ENCODE measurements around the gene ELOVL7.
"Not testable (repeated sequence)": the region's sequence is repeated elsewhere in the genome, so short reads cannot be mapped to it uniquely, and the experiment has no call there.

The ELOVL7 gene

DNA sequence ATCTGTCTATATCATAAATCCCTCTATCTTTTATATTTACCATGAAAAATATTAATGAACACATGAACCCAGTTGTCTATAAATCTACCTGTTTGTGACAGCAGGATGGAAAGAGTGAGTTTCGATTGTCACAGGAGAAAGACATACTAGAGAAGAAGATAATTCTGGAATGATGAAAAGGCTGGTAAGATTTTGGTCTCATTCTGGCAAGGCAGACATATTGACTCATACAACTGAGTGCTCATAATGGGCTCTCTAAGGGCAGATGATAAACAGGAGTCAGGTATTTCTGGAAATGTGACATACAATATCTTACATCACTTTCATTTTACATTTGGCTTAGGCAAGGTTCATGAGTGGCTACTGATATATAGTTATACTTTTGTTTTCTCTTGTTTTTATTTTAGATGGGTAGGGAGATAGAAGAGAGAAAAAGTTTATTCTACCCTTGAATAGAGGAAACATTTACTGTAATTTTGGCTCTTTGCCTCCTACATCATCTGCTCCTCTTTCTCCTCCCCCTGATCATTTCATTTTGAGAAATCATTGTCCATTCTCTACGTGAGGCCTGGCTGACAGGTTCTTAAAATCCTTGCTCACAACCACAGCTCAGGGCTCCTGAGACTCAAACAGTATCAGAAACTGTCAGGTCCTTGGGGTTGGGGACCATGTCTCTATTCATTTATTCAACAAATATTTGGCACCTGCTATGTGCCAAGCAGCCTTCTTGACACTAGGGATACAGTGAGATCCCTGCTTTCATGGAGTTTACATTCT lies 14.4 kb downstream of the ELOVL7 start:
- DNase-seq: no peak

DNA sequence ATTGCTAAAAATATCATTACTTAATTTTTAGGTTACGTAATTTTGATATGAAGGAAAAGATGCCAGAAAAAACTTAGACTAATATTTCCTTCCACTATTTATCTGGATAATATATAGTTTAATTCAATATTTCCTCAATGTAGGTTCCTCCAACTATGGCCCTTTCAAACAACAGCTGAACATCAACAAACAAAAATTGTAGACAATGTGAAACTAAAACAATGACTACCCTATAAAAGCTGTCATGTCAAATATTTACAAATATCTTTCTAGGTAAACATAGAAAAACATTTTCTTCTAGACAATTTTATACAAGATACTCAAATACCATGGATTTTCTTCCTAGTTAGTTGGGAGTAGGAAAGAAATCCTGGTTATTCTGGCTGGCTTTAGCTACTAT lies 16.9 kb downstream of the ELOVL7 start:
- no peak for DNase-seq

DNA sequence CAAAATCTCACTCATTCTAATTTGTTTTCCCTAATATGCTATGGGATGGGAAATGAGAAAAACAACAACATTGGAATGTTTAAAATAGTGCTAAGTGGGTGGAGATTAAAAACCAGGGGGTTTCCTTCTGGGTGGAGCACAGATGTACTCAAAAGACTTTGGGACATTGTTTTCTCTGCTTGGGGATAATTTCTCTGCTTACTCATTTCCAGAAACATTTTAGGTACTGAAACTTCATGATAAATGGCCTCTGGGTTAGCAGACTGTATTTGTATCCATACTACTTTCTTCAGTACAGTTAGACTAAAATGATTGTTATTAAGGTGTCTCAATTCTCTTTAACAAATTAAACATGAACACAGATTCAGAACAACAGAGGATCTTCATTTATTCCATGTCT lies 17.4 kb downstream of the ELOVL7 start:
- DNase-seq: no peak

DNA sequence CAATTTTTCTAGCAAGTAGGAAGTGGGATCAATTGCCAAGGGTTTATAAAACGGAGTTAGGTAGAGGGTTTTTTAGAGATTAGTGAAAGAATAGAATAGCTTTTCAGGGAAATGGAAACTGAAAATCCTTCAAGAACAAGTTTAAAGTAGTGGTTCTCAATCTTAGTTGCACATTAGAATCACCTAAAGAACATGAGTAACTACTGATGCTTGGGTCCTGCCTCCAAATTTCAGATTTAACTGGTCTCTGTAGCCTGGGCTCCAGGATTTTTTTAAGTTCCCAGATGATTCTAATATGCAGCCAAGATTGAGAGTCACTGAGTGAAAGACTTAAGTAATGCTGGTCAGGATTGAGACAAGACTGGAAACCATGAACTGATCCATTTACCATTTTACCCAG lies 20.5 kb downstream of the ELOVL7 start:
- no peak for DNase-seq

DNA sequence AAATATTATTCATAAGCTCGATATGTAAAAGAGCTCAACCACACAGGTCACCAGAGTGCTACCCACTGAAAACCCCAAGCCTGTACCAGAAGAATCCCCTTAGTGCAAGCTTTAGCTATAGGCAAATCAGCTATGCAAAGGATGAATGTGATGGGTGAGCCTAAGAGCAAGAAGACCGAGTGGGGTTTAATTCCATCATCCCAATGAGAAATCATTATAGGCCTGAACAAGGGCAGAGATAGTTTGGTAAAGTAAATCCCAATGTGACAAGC lies 21.8 kb downstream of the ELOVL7 start:
- DNase-seq: no peak

DNA sequence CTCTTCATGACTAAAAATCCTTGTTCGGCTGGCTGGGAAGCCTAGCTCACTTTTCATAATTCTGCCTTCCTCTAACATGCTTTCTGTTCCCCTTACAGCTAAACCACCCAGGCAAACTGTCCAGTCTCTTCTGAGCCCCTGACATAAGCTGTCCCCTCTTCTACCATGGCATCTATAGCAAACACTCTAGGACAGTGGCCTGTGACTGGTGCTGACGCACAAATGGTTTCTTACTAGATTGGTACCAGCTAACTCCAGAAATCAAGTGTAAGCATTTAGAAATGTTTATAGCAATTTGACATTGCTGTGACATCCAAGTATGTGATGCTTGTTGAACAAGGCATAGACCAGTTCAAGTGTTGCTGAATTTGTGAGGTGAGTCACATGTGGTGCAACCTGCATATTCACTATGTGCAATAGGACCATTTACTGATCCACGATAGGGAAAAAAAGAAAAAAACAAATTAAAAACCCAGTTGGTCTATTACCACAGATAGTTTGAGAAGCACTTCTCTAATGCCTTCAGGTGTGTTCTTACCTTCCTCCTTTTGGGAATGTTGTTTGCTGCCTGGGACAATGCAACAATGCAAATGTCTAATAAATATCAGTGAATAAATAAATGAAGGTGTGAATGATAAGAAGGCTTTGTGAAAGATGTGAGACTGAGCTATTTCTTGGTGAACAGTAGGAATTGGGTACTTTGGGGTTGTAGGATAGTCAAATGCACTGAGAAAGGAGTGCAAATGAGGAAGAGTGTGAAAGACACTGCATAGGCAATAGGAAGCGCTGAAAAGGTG lies 22.4 kb downstream of the ELOVL7 start:
- DNase-seq: no peak

DNA sequence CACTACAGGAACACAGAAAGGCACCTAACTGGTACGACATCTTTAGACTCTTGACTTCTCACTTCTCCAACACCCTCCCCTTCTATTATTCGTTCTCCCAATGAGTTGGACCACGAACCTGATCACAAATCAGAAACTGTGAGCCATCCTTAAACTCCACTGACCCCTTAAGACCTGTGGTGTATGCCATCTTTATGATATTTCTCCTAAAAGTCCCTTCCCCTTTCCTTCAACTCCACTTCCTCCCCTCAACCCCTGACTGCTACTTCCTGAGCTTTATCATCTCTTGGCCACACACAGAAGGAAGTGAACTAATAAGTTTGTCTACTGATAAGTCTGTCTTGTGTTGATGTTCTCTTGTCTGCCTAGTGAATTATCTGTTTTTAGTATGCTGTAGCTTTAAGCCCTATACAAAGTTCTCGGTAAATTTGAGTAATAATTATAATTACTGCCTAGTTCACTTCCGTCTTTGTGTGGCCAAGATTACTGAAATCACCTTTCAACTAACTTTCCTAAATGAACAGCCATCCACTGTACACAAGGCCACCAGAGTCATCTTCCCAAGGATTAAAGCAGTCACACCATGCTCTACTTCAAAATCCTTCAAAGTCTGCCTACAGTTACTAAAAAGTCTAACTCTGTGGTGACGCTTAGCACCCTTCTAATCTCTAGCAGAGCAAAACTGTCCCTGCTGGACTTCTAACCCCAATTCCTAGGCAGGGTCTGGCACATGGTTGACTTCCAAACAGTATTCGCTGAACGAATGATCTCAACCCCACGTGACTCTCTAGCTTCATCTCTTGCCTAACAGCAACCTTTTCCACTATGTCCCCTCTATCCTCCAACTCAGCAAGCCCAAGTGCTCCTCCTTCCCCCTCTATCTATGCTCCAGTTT lies 23.2 kb downstream of the ELOVL7 start:
- DNase-seq: no peak

DNA sequence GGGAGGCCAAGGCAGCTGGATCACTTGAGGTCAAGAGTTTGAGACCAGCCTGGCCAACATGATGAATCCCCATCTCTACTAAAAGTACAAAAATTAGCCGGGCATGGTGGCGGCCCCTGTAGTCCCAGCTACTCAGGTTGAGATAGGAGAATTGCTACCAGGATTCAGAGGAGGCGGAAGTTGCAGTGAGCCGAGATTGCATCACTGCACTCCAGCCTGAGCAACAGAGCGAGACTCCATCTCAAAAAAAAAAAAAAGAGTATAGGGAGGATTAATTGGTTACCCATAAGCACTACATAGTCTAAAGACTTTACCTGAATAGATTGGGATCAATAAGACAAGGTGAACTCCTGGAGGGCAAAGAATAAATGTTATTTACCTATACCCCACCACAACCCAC lies 27.9 kb downstream of the ELOVL7 start:
- not testable (repeated sequence) for DNase-seq

DNA sequence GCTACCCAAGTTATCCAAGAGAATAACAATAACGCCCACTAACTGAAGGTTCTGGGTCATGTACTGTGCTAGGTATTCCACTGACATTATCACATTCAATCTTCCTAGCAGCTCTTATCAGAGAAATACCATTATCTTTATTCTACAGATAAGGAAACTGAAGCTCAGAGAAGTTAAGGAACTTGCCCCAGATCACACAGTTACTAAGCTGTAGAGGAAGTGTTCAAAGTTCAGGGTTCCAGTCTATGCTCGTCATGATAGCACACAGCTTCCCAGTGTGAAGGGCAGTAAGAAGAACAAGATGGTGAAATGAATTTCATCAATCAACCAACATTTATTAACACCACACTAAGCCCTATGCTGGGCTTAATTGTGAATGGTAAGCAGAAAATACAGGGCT lies 29.6 kb downstream of the ELOVL7 start:
- no peak for DNase-seq

DNA sequence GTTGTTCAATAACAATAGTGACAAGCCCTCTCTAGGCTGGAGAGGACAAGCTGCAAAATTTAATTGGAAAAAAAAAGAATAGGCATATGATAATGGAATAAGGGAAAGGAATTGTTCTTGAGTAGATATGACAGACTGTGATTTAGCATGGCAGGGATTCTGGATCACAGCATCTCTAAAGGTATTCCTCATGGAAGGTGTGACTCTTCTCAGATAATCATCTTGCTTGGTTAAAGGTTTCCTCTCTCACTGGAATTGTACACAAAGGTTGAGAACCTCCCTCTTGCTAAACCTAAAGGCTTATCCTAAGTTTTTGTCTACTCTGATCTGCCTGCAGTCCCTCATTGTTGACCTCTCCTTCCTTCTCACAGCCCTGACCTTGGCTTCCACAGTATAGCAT lies 31.6 kb downstream of the ELOVL7 start:
- no peak for DNase-seq

DNA sequence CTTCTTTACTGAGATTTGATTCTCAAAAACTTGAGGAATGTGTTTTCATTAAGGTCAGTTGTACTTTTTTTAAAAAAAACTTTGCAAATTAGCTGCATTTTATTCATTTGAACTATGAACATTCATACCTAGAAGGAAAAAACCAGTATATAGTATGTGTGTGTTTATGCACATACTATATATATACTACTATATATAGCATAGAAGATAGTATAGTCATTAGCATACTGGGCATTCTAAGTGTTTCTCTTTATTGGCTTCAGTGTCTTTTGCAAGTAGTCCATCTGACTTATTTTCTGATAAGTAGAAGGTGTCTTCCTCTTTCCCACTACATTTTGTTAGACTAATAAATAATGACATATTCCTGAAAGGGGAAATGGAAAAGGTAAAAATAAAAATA lies 33.0 kb downstream of the ELOVL7 start:
- no peak for DNase-seq

DNA sequence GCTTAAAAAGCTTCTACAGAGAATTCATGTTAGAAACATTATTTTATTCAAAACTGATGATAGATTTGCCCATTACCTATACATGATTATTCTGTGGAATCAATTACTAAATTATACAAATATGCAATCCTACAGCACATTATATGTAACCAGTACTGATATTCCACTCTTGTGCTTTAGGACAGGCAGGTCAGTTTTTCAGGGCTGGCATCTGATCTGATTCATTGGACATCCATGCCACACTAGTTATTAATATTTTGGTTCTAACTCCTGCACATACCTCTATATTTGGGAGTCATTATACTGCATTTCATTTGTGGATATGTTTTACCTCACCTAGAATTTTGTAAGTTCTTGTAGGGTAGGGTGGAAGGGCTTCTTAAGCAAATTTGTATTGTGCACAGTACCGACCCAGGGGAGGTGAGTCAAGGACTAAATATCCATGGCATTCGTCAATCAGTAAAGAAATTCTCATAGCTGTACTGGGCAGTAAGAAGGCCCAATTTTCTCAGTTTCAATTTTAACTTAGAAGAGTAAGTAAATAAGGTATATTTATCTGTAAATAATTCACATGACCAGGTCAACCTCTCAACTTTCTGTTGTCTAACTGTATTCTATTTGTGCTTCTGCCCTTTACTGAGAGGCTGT lies 33.5 kb downstream of the ELOVL7 start:
- DNase-seq: no peak

DNA sequence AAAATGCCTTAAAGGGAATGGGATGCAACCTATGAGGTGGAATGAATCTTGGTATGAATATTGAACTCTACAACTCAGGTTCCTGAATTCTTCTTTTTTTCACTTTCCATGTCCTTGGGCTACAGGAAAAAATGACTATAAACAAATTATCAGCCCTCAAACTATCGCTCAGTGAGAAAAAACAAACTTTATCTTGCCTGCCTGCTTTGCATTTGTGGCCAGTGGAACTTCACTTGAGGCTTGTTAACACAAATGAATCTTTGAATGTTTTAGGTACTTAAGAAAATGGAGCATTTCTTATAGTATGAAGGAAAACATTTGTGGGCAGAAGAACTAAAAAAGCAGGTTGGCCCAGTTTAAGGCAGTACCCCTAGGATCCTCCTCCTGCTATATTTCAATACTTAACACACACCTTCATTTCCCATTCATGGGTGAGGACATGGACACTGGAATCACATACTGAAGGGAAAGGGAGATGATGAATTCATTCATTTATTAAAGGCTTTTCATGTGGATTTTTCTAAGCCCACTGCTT lies 34.1 kb downstream of the ELOVL7 start:
- DNase-seq: no peak

DNA sequence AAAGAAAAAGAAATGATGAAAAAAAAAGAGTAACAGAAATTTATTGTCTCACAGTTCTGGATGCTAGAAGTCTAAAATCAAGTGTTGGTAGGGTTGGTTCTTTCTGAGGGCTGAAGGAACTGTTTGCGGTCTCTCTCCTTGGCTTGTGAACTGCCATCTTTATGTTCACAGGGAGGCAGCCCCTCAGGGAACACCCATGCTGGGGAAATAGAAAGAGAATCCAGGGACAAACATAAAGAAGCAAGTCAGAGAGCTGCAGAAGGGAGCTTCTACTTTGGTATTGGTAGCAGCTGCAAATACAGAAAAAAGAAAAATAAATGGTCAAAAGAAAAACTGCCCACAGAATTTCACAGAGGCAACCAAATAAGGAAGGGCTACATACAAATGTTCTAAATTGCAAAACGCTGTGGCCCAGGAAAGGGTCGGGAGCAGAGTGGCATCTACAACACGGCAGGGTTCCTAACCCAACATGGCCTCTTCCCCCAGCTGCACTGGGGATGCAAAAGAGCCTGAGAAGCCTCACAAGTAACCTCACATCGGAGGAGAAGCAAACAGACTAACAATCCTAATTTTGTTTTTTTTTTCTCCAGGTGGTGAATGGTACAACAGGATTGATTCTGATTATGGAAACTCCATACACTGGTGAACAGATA lies 37.4 kb downstream of the ELOVL7 start:
- DNase-seq: no peak

DNA sequence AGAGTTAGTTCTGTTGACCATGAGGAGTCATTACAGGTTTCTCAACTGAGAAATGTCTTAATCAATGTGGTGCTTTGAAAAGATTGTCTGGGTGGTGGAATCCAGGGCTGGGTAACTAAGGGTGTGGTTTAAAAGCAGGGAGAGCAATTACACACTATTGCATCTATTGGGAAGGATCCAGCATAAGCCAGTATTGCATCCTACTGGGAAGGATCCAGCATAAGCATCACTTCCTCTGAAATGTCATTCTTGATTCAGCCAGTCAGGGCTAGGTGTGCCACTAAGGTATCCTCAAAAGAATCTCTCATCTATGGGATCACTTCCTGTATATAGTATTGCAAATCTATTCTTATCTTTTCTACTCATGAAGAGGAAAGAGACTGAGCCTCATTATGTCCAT lies 38.6 kb downstream of the ELOVL7 start:
- DNase-seq: no peak

DNA sequence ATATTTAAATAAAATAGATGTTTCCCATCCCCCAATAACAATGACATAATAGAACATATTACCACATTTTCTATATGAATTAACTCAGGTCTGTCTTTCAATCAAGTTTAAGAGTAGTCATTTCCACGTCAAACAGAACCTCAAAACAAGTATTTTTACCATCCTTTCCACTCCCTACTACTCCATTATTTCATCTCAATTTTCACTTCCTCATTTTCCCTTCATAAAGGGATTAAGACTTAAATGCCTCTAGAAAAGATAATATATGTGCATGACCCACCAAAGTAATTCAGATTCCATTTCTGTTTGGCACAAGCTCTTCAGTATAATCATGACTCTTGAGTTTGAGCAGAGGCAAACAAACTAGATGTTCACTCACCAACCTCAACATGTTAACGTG lies 40.4 kb downstream of the ELOVL7 start:
- no peak for DNase-seq

DNA sequence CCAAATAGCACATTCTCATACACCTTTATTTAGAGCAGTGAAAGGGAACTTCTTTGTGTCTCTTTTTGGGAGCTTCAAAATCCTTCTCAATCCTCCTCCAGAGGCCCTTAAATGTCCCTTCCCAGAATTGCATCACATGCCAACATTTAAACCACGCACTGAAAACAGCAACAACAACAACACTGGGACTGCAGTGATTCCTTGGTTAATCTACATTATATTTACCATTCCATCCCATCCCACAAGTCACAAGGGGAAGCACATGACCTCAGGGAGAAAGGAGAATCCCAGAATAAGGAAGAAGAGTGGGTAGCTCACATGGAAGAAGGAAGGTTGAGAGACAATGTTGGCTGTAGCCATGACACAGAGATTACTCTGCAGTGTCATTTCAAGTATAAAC lies 41.1 kb downstream of the ELOVL7 start:
- no peak for DNase-seq

DNA sequence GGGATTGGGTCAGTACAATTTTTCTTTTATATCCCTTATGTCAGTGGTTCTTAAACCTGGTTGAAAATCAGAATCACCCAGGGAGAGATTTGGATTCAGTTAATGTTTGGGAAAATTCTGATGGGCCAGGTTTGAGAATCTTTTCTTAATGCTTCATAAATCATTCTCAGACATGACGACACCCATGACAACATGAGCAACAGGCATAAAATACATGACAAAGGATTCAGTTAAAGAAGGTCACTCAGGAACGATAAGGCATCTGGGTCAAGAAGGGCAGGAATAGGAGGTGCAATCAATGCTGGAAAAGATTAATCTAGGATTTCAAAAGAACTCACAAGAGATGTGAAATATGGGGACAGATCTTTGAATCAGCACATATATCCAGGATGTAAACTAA lies 41.8 kb downstream of the ELOVL7 start:
- no peak for DNase-seq

DNA sequence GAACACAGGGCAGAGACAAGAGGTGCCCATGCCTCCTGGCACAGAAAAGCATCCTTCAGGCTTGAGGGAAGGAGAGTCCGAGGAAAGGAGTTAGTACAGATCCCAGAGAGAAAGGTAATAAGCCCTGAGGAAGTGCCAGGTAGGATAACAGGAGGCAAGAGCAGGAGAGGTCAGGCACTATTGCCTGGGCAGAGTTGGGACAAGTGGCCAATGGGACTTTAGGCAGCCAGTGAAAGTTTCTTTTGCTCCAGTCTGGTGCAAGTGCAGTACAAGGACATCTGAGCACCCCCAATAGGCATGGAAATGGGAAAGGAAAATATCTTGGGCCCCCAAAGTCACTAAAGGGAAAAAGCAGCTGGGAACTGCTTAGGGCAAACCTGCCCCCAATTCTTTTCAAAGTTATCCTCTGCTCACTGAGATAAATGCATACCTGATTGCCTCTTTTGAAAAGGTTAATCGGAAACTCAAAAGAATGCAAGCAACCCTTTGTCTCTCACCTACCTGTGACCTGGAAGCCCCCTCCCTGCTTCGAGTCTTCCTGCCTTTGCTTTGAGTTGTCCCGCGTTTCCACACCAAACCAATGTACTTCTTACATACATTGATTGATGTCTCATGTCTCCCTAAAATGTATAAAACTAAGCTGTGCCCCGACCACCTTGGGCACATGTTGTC lies 46.5 kb downstream of the ELOVL7 start:
- no peak for DNase-seq

DNA sequence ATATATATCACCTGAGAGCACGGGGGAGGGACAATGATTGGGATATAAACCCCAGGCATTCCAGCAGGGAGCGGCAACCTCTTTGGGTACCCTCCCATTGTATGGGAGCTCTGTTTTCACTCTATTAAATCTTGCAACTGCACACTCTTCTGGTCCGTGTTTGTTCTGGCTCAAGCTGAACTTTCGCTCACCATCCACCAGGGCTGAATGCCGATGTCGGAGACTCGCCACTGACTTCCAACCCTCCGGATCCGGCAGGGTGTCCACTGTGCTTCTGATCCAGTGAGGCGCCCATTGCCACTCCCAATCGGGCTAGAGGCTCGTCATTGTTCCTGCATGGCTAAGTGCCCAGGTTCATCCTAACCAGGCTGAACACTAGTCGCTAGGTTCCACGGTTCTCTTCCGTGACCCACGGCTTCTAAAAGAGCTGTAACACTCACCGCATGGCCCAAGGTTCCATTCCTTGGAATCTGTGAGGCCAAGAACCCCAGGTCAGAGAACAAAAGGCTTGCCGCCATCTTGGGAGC lies 48.6 kb downstream of the ELOVL7 start:
- not testable (repeated sequence) for DNase-seq

DNA sequence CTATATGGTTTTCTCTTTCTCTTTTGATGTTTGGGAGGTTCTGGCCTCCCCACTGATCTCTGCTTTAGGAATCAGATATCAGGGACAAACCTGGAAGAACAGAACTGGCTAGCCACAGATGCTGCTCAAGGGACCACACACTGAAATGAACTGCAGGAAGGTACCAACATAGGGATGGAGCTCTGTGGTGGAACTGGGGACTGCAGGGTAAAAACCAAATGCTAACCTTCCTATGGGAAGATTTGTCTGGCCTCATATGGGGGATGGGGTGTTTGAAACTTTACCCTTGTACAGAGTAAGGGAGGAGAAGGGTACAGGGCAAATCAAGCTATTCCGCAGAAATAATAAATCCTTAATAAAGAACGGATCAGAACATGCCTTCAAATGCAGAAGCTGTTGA lies 49.4 kb downstream of the ELOVL7 start:
- no peak for DNase-seq

DNA sequence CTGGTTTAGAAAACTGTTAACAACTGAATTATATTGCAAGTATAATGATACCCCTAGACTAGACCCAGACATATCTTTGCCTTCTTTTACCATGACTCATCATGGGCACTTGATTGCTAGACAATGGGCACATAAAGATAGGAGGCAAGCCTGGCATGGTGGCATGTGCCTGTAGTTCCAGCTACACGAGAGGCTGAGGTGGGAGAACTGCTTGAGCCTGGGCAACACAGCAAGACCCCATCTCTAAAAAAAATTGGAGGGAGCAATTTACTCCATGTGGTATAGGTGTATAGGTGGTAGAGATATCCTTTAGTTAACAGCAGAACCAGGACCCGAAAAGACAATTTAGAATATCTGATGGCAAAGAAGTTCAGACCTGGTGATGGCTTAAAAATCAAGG lies 51.6 kb downstream of the ELOVL7 start:
- no peak for DNase-seq

Data from NCI-H187 treated with DMSO at 0.1 percent for 48 hours (cell line).